Measurements from ENCODE around the gene EHD3. TPM values are rescaled to one million over a fixed set of nuclear protein-coding genes. Genes with fewer than 3 reads are reported as not detected.

Gene EHD3
- total RNA-seq, 1 donor, result 16.3 TPM

- no peak overlapping the region for H3K27ac ChIP-seq (ENCODE audit: low read depth, low read length)
- H3K4me1 ChIP-seq (ENCODE audit: insufficient read depth, low read length), result no peaks in the 10 kb centered on the region
- no peaks in the 10 kb centered on the region for H3K79me2 ChIP-seq (ENCODE audit: insufficient read depth, low read length)
- TF ChIP-seq, protein P1, sequence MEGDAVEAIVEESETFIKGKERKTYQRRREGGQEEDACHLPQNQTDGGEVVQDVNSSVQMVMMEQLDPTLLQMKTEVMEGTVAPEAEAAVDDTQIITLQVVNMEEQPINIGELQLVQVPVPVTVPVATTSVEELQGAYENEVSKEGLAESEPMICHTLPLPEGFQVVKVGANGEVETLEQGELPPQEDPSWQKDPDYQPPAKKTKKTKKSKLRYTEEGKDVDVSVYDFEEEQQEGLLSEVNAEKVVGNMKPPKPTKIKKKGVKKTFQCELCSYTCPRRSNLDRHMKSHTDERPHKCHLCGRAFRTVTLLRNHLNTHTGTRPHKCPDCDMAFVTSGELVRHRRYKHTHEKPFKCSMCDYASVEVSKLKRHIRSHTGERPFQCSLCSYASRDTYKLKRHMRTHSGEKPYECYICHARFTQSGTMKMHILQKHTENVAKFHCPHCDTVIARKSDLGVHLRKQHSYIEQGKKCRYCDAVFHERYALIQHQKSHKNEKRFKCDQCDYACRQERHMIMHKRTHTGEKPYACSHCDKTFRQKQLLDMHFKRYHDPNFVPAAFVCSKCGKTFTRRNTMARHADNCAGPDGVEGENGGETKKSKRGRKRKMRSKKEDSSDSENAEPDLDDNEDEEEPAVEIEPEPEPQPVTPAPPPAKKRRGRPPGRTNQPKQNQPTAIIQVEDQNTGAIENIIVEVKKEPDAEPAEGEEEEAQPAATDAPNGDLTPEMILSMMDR (IDR thresholded peaks at IDR 0.05; ENCODE audit: extremely low read depth, low read depth, low read length), result no peak
- H3K9me3 ChIP-seq (ENCODE audit: low read depth, low read length), result no peaks in the 10 kb centered on the region
- no peaks in the 10 kb centered on the region for H3K27me3 ChIP-seq (ENCODE audit: insufficient read depth, low read length)
- no peaks in the 10 kb centered on the region for H3K36me3 ChIP-seq (ENCODE audit: insufficient read depth, low read length)
- H2AFZ ChIP-seq (ENCODE audit: low read length), result no peak overlapping the region
- H3K4me3 ChIP-seq (ENCODE audit: insufficient read depth, low read length), result no peak overlapping the region
- H3K4me2 ChIP-seq (ENCODE audit: insufficient read depth, low read length), result no peak overlapping the region
- H4K20me1 ChIP-seq (ENCODE audit: insufficient read depth, low read length), result no peaks in the 10 kb centered on the region
- DNase-seq (ENCODE audit: insufficient read length, low spot score, missing footprints), result no peak
Observed at GRCh38 chr2:31256611-31257382, 22.8 kb downstream of the EHD3 start.

- no peak for DNase-seq (ENCODE audit: insufficient read length, low spot score, missing footprints)
- no peaks in the 10 kb centered on the region for H3K36me3 ChIP-seq (ENCODE audit: insufficient read depth, low read length)
- H3K79me2 ChIP-seq (ENCODE audit: insufficient read depth, low read length), result no peaks in the 10 kb centered on the region
- H3K4me2 ChIP-seq (ENCODE audit: insufficient read depth, low read length), result no peak overlapping the region
- no peak overlapping the region for H2AFZ ChIP-seq (ENCODE audit: low read length)
- no peaks in the 10 kb centered on the region for H3K4me1 ChIP-seq (ENCODE audit: insufficient read depth, low read length)
- H4K20me1 ChIP-seq (ENCODE audit: insufficient read depth, low read length), result no peaks in the 10 kb centered on the region
- H3K9me3 ChIP-seq (ENCODE audit: low read depth, low read length), result no peaks in the 10 kb centered on the region
- H3K27ac ChIP-seq (ENCODE audit: low read depth, low read length), result no peak overlapping the region
- TF ChIP-seq, protein P1 (IDR thresholded peaks at IDR 0.05; ENCODE audit: extremely low read depth, low read depth, low read length), result no peak
- no peak overlapping the region for H3K4me3 ChIP-seq (ENCODE audit: insufficient read depth, low read length)
- no peaks in the 10 kb centered on the region for H3K27me3 ChIP-seq (ENCODE audit: insufficient read depth, low read length)
Observed at GRCh38 chr2:31258351-31258750, 24.4 kb downstream of the EHD3 start.

DNA sequence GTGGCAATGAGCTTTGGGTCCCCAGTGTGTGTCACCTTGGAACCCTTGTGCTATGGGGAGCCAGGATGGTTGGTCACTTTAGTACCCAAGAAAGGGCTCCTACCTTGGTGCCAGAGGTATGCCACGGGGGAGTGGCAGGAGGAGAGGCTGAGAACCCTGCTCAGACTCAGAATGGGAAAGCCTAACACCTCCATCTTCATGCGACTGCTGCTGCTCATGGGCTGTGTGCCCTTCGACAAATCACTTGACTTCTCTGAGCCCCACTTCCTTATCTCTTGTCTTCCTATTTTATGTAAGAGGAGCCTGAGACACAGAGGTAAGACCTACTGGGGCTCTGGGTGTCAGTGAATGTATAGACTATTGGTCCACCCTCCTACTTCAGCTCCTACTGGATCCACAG is 25.1 kb downstream of the EHD3 start:
- Histone ChIP-seq H3K4me1 (ENCODE audit: insufficient read depth, low read length) (no peaks in the 10 kb centered on the region), H3K4me2 (ENCODE audit: insufficient read depth, low read length) (no peak overlapping the region), H2AFZ (ENCODE audit: low read length) (no peak overlapping the region), H3K9me3 (ENCODE audit: low read depth, low read length) (no peaks in the 10 kb centered on the region), H3K36me3 (ENCODE audit: insufficient read depth, low read length) (peaks cover 4% of the 10 kb centered on the region), H4K20me1 (ENCODE audit: insufficient read depth, low read length) (no peaks in the 10 kb centered on the region), H3K4me3 (ENCODE audit: insufficient read depth, low read length) (no peak overlapping the region), H3K79me2 (ENCODE audit: insufficient read depth, low read length) (no peaks in the 10 kb centered on the region), H3K27ac (ENCODE audit: low read depth, low read length) (no peak overlapping the region), H3K27me3 (ENCODE audit: insufficient read depth, low read length) (no peaks in the 10 kb centered on the region)
- no peak for DNase-seq (ENCODE audit: insufficient read length, low spot score, missing footprints)
- TF ChIP-seq, protein P1 (IDR thresholded peaks at IDR 0.05; ENCODE audit: extremely low read depth, low read depth, low read length), result no peak

DNA sequence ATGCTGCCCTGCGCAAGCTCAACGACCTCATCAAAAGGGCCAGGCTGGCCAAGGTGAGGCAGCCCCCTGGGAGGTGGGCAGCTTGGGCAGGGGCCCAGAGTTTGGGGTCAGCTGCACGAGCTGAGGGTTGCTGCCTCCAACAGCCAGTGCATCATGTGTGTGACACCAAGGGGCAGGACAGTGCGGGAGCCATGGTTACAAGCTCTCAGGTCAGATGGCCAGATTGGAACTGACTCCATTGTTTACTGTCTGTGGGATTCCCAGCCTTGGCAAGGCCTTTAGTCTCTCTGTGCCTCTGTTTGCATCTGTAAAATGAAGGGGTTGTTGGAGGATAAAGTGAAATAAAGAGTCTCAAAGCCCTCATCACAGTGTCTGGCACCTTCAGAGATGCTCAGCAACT is 26.9 kb downstream of the EHD3 start:
- H3K4me1 ChIP-seq (ENCODE audit: insufficient read depth, low read length), result no peaks in the 10 kb centered on the region
- H2AFZ ChIP-seq (ENCODE audit: low read length), result no peak overlapping the region

More for the DNA sequence above, 26.9 kb downstream of the EHD3 start:
- no peak overlapping the region for H3K4me3 ChIP-seq (ENCODE audit: insufficient read depth, low read length)
- H3K79me2 ChIP-seq (ENCODE audit: insufficient read depth, low read length), result no peaks in the 10 kb centered on the region
- DNase-seq (ENCODE audit: insufficient read length, low spot score, missing footprints), result no peak
- H3K4me2 ChIP-seq (ENCODE audit: insufficient read depth, low read length), result no peak overlapping the region
- no peaks in the 10 kb centered on the region for H3K27me3 ChIP-seq (ENCODE audit: insufficient read depth, low read length)
- TF ChIP-seq, protein P1 (IDR thresholded peaks at IDR 0.05; ENCODE audit: extremely low read depth, low read depth, low read length), result no peak
- H4K20me1 ChIP-seq (ENCODE audit: insufficient read depth, low read length), result no peaks in the 10 kb centered on the region
- no peak overlapping the region for H3K27ac ChIP-seq (ENCODE audit: low read depth, low read length)
- H3K9me3 ChIP-seq (ENCODE audit: low read depth, low read length), result no peaks in the 10 kb centered on the region
- H3K36me3 ChIP-seq (ENCODE audit: insufficient read depth, low read length), result peaks cover 4% of the 10 kb centered on the region
